Activated naive CD4-positive, alpha-beta T cell treated with Interleukin-2 at 50 U/mL for 16 hours (primary cell): ENCODE results near the gene DHRS13.

Experiments used
- DNase-seq: peaks from one replicate; pipeline ENCODE4 v3.0.0-alpha.2; 2020

Gene DHRS13

GRCh38 chr17:28856028-28856574, 46.8 kb downstream of the DHRS13 start:
- no peak for DNase-seq

GRCh38 chr17:28855336-28855679, 47.6 kb downstream of the DHRS13 start:
- no peak for DNase-seq

GRCh38 chr17:28854457-28855335, 48.2 kb downstream of the DHRS13 start, which contains the start of gene ERAL1:
TSS of gene ERAL1 (plus strand) at chr17:28855016. CDS start at chr17:28855035, 19 bp downstream.
- peak; percentile 86 for DNase-seq

- no peak for DNase-seq
These were observed 49.6 kb downstream of the DHRS13 start for GRCh38 chr17:28853295-28853694.

GRCh38 chr17:28849281-28849680, 53.6 kb downstream of the DHRS13 start:
- no peak for DNase-seq

GRCh38 chr17:28848667-28849066, 54.2 kb downstream of the DHRS13 start:
- DNase-seq, result peak; percentile 59
